ENCODE measurements around the gene ADRB1.

GRCh38 chr10:114003161-114003941 is 40.3 kb upstream of the ADRB1 start:
- TF ChIP-seq SMC3 (IDR thresholded peaks at IDR 0.05; ENCODE audit: low read depth, low read length): no peak
- TF ChIP-seq FOS (IDR thresholded peaks at IDR 0.05; ENCODE audit: low read depth, low read length): no peak
